Fibroblast of pulmonary artery (primary cell): Measurements from ENCODE around the gene MPDZ.
A peak's percentile ranks its signal among the peaks of the same experiment; 100 is the strongest.

Experiments used
- DNase-seq: peaks from one replicate; pipeline ENCODE4 v3.0.0-alpha.2; 2010; ENCODE audit warnings: low read depth
- H3K4me3 ChIP-seq: replicated peaks from 2 replicates; pipeline ENCODE4 v1.5.1; 2011; ENCODE audit warnings: low read depth, mild to moderate bottlenecking, control low read depth, low read length, moderate library complexity
- CTCF ChIP-seq: IDR thresholded peaks from 2 replicates; pipeline ENCODE4 v1.5.1; 2011; ENCODE audit warnings: mild to moderate bottlenecking, control low read depth, low read length, inconsistent platforms; ENCODE audit errors: missing control alignments

Gene MPDZ

GRCh38 chr9:13267743-13268142, 11.7 kb downstream of the MPDZ start:
- DNase-seq: peak; percentile 96
- H3K4me3 ChIP-seq: no peak overlapping the region
- no peak for TF ChIP-seq CTCF

DNA sequence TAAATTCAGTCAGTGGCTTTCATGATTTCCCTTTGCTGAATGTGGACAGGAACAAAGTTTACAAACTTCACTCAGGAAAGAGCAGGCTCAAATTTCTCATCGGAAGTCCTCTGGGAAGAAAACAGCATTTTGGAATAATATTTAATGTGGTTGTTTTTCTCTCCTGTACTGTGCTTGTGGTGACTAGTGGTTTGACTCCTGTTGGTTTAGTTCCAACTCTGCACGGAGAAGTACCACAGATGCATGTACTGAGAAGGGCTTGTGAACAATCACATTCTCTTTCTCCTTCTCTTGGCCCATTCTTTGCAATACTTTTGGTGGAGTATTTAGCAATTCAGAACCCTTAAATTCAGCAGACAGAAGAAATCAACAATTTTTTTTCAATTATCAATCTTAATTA, 13.3 kb downstream of the MPDZ start:
- no peak overlapping the region for H3K4me3 ChIP-seq
- peak; percentile 92 for DNase-seq
- no peak for TF ChIP-seq CTCF

- no peak for TF ChIP-seq CTCF
- peak; percentile 24 for DNase-seq
- no peak overlapping the region for H3K4me3 ChIP-seq
These were observed 14.7 kb downstream of the MPDZ start for GRCh38 chr9:13264788-13265187.

- no peak for TF ChIP-seq CTCF
- H3K4me3 ChIP-seq: no peak overlapping the region
These were observed 16.0 kb downstream of the MPDZ start for GRCh38 chr9:13263511-13263910.

DNA sequence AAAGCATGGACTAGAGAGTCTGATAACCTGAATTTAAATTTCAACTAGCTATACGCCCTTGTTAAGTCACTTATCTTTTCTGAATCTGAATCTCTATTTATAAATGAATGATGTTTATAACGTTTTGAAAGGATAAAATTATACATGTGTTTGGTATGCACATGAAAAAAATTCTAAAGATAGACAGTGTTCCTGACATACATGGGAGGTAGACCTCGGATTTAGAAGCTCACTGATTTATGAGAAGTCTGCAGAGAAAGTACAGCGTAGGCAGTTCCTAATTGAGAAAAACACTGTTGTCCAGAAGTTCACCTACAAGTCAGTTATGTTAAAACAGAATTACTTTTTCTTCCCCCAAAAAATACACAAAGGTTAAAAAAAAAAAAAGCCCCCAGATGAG, 26.6 kb downstream of the MPDZ start:
- H3K4me3 ChIP-seq: no peak overlapping the region
- no peak for TF ChIP-seq CTCF
- DNase-seq: no peak

More at GRCh38 chr9:13263511-13263910, 16.0 kb downstream of the MPDZ start:
- DNase-seq: no peak

- no peak overlapping the region for H3K4me3 ChIP-seq
- DNase-seq: no peak
- TF ChIP-seq CTCF: no peak
These were observed 35.3 kb downstream of the MPDZ start for GRCh38 chr9:13244181-13244580.

DNA sequence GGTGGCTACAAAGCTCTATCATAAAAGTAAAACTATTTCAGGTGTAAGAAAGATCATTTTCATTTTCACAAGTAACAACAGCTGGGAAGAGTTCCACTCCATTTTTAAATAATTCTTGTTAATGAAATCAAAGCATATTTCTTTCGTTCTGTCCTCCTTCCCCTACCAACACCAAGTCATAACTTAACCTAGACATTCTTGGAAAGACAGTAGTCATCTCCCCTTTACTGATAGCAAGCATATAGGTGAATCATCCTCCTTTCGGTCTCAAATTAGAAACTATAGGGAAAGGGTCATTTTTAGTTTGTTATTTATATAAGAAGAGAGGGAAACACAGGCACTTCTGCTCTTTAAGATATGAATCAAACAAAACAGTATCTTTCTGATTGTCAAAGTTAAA, 38.2 kb downstream of the MPDZ start:
- no peak for DNase-seq
- TF ChIP-seq CTCF: no peak
- H3K4me3 ChIP-seq: no peak overlapping the region
